NCI-H1436 treated with DMSO at 0.1 percent for 48 hours (cell line): ENCODE measurements around the gene COPA.
A peak's percentile ranks its signal among the peaks of the same experiment; 100 is the strongest.

Source experiments
- DNase-seq: peaks from one replicate; lab custom pipeline; 2025; lab: John Stamatoyannopoulos, UW

COPA gene

GRCh38 chr1:160264795-160265307, 78.2 kb downstream of the COPA start:
- no peak for DNase-seq

- DNase-seq, result peak; percentile 81
Observed at GRCh38 chr1:160261893-160262794, 80.9 kb downstream of the COPA start, which contains the start of gene DCAF8. Gene DCAF8 (minus strand): TSS chr1:160262549. CDS start chr1:160244008, 18,541 bp downstream.

DNA sequence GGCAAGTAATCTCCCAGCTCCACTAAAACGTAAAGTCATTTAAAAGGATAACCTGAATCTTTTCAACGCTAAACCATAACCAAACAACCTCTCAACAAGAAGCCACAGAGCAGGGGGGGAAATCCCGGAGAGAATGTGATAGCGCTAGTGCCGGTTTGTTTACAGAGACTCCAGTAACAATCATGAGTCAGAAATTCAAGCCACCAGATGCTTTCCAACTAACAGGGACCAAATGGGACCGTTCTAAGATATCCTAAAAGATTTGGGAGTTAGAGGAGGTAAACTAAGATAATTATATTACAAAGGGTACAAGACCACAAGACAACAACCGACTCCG, 81.5 kb downstream of the COPA start:
- DNase-seq, result no peak

GRCh38 chr1:160260406-160261382, 82.4 kb downstream of the COPA start:
- no peak for DNase-seq

GRCh38 chr1:160258177-160258798, 84.8 kb downstream of the COPA start:
- no peak for DNase-seq

- no peak for DNase-seq
Observed at GRCh38 chr1:160257411-160258015, 85.5 kb downstream of the COPA start.

DNA sequence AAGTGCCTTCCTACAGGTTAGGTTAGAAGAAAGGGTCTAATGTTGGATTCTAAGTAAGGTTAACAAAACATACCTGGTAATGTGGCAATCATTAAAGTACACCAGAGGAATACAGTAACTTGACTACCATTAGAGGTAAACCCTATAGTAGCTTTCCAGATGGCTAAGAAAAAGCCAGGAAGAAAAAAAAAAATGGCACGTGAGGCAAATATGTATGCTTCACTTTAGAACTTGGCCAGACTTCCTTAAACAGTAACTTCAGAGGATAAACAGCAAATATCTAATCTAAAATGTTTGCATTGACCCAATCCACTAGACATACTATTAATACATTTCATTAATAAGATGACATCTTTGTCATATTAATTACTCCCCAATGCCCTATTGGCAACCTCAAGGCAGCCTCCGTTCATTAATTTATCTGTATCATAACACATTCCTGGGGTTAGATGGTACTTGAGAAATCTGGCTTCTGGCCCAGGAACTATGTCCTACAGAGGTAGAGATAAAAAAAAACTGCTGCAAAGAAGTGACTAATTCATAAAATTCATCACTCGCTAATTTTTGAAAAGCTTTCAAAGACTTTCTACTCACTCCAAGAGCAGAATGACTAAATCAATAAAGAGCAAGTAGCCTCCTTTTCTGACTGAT, 86.5 kb downstream of the COPA start:
- DNase-seq, result no peak

DNA sequence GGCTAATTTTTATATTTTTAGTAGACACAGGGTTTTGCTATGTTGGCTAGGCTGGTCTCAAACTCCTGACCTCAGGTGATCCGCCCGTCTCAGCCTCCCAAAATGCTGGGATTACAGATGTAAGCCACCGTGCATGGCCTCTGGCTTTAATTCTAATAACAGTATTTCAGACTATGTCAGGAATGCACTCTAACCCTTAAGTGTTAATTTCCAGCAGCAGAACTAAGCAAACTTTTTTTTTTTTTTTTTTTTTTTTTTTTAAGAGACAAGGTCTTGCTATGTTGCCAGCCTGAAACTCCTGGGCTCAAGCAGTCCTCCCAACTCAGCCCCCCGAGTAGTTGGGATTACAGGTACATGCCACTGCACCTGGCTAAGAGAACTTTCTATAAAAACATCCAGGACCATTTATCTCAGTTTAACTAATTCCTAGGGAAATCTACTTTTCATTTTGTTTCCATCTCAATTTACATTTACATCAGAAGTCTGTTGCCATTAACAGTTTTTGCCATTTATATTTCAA, 87.2 kb downstream of the COPA start:
- DNase-seq, result no peak

GRCh38 chr1:160251687-160252526, 91.1 kb downstream of the COPA start:
- DNase-seq, result no peak

GRCh38 chr1:160251011-160251410, 92.0 kb downstream of the COPA start:
- DNase-seq, result no peak

DNA sequence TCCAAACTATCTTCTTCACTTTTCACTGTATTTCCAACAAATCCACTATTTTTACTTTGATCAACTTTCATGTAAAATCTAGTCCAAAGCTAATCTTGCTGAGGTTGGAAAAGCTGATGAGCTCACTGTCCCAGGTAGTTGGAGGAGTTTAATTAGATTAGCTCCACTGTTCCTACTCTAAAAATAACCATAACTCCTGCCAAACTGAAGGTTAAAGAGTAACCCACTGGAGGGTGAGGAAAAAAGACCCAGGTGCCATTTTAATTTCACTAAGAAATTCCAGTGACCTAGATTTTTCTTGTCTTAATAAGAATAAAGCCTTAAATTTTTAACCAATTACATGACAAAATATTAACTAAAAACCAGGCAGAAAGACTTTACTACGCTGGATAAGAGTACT, 96.0 kb downstream of the COPA start:
- no peak for DNase-seq

DNA sequence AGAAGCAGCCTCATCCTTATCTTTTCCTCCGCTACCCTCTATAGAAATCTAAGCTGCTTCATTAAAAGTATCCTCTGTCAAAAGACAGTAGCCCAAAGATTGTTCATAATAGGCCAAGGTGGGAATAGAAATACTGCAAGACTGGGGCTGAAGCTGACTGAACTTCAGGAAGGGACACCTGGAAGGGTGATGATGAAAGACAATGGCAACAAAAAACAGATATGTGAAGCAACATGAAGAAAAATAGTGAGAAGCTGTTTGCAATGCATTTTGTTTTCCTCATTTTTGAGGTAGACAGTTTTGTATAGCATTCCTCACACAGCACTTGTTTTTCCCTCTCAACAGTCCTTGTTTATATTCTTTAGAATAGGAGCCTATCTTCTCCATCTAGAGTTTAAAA, 97.6 kb downstream of the COPA start:
- DNase-seq, result no peak

DNA sequence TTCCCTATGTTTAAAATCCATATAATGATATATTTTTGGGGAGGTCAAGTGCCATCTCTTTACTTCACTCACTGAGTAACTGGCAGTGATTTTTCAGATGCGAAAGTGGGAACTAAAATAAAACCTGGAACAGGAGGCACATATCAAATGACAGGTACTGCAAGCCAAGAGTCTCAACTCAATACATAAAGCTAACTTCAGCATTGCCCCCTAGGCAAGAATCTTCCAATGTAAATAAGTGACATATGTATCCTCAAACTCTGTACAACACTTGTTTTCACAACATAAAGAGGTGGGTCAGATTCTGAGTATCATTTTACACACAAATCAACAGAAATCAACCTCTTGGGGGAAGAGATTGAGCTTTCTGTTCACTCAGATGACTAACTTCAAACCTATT, 98.8 kb downstream of the COPA start:
- no peak for DNase-seq

DNA sequence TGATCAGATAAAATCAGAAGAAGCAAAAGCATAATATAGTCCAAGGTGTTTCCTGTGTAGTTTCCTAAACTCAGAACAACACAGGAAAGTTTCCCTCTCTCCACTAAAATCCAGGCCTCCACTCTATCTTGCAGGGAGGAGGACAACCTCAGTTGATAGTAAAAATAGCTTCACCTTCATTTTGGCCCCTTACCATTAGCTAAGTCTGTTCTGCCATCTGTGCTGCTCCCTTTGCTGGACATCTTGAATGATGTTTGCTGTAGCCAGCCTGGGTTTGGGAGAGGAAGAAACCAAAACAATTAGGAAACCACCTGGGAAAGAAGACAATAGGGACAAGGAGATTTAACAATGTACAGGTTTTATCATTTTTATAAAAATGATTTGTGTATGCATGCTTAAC, 99.3 kb downstream of the COPA start:
- no peak for DNase-seq

GRCh38 chr1:160239582-160240299, 103.3 kb downstream of the COPA start:
- DNase-seq, result no peak
